Measurements from ENCODE around the gene CALHM6.

CALHM6 gene

GRCh38 chr6:116431964-116432595, 29.1 kb upstream of the CALHM6 start:
- Histone ChIP-seq H3K9me3 (ENCODE audit: control insufficient read depth, insufficient read depth, low read length) (no peaks in the 10 kb centered on the region), H3K4me3 (ENCODE audit: low read depth, low read length) (peak overlapping the region; percentile 38; the same call in 1 of the 2 replicates)

GRCh38 chr6:116433206-116433712, 27.9 kb upstream of the CALHM6 start:
- no peaks in the 10 kb centered on the region for H3K27me3 ChIP-seq (ENCODE audit: control insufficient read depth, insufficient read depth, low read length)
- H3K27ac ChIP-seq (ENCODE audit: low read depth, low read length): no peak overlapping the region
- no peaks in the 10 kb centered on the region for H3K9me3 ChIP-seq (ENCODE audit: control insufficient read depth, insufficient read depth, low read length)
- H3K36me3 ChIP-seq (ENCODE audit: control insufficient read depth, insufficient read depth, low read length): peaks cover 37% of the 10 kb centered on the region
- H3K4me3 ChIP-seq (ENCODE audit: low read depth, low read length): no peak overlapping the region
- no peak overlapping the region for H3K9ac ChIP-seq (ENCODE audit: low read depth, low read length)
- peaks cover 24% of the 10 kb centered on the region for H3K4me1 ChIP-seq (ENCODE audit: control insufficient read depth, insufficient read depth, low read length)

More at GRCh38 chr6:116431964-116432595, 29.1 kb upstream of the CALHM6 start:
- Histone ChIP-seq H3K27ac (ENCODE audit: low read depth, low read length) (peak overlapping the region; percentile 84), H3K27me3 (ENCODE audit: control insufficient read depth, insufficient read depth, low read length) (no peaks in the 10 kb centered on the region), H3K9ac (ENCODE audit: low read depth, low read length) (peak overlapping the region; percentile 23; the same call in 1 of the 2 replicates), H3K36me3 (ENCODE audit: control insufficient read depth, insufficient read depth, low read length) (peaks cover 47% of the 10 kb centered on the region), H3K4me1 (ENCODE audit: control insufficient read depth, insufficient read depth, low read length) (peaks cover 24% of the 10 kb centered on the region)

- Histone ChIP-seq H3K4me3 (ENCODE audit: low read depth, low read length) (no peak overlapping the region), H3K36me3 (ENCODE audit: control insufficient read depth, insufficient read depth, low read length) (peaks cover 28% of the 10 kb centered on the region), H3K9me3 (ENCODE audit: control insufficient read depth, insufficient read depth, low read length) (no peaks in the 10 kb centered on the region), H3K27me3 (ENCODE audit: control insufficient read depth, insufficient read depth, low read length) (no peaks in the 10 kb centered on the region), H3K27ac (ENCODE audit: low read depth, low read length) (no peak overlapping the region), H3K4me1 (ENCODE audit: control insufficient read depth, insufficient read depth, low read length) (peaks cover 33% of the 10 kb centered on the region), H3K9ac (ENCODE audit: low read depth, low read length) (no peak overlapping the region)
Observed at GRCh38 chr6:116434056-116434725, 27.0 kb upstream of the CALHM6 start.

- Histone ChIP-seq H3K9me3 (ENCODE audit: control insufficient read depth, insufficient read depth, low read length) (no peaks in the 10 kb centered on the region), H3K4me3 (ENCODE audit: low read depth, low read length) (no peak overlapping the region), H3K9ac (ENCODE audit: low read depth, low read length) (no peak overlapping the region), H3K36me3 (ENCODE audit: control insufficient read depth, insufficient read depth, low read length) (peaks cover 27% of the 10 kb centered on the region), H3K4me1 (ENCODE audit: control insufficient read depth, insufficient read depth, low read length) (peaks cover 38% of the 10 kb centered on the region), H3K27me3 (ENCODE audit: control insufficient read depth, insufficient read depth, low read length) (no peaks in the 10 kb centered on the region), H3K27ac (ENCODE audit: low read depth, low read length) (no peak overlapping the region)
Observed at GRCh38 chr6:116436586-116436985, 24.6 kb upstream of the CALHM6 start.

- peaks cover 32% of the 10 kb centered on the region for H3K4me1 ChIP-seq (ENCODE audit: control insufficient read depth, insufficient read depth, low read length)
- no peak overlapping the region for H3K9ac ChIP-seq (ENCODE audit: low read depth, low read length)
- H3K36me3 ChIP-seq (ENCODE audit: control insufficient read depth, insufficient read depth, low read length): peaks cover 27% of the 10 kb centered on the region
- H3K27ac ChIP-seq (ENCODE audit: low read depth, low read length): no peak overlapping the region
- H3K27me3 ChIP-seq (ENCODE audit: control insufficient read depth, insufficient read depth, low read length): no peaks in the 10 kb centered on the region
- H3K4me3 ChIP-seq (ENCODE audit: low read depth, low read length): no peak overlapping the region
- no peaks in the 10 kb centered on the region for H3K9me3 ChIP-seq (ENCODE audit: control insufficient read depth, insufficient read depth, low read length)
Observed at GRCh38 chr6:116437656-116438055, 23.5 kb upstream of the CALHM6 start.

- Histone ChIP-seq H3K4me1 (ENCODE audit: control insufficient read depth, insufficient read depth, low read length) (peaks cover 27% of the 10 kb centered on the region), H3K9ac (ENCODE audit: low read depth, low read length) (no peak overlapping the region), H3K27ac (ENCODE audit: low read depth, low read length) (no peak overlapping the region)
Observed at GRCh38 chr6:116438590-116439448, 22.4 kb upstream of the CALHM6 start.

GRCh38 chr6:116439522-116440051, 21.6 kb upstream of the CALHM6 start:
- no peak overlapping the region for H3K9ac ChIP-seq (ENCODE audit: low read depth, low read length)
- peaks cover 29% of the 10 kb centered on the region for H3K4me1 ChIP-seq (ENCODE audit: control insufficient read depth, insufficient read depth, low read length)
- H3K27ac ChIP-seq (ENCODE audit: low read depth, low read length): no peak overlapping the region
- H3K36me3 ChIP-seq (ENCODE audit: control insufficient read depth, insufficient read depth, low read length): peaks cover 20% of the 10 kb centered on the region
- no peaks in the 10 kb centered on the region for H3K27me3 ChIP-seq (ENCODE audit: control insufficient read depth, insufficient read depth, low read length)
- no peaks in the 10 kb centered on the region for H3K9me3 ChIP-seq (ENCODE audit: control insufficient read depth, insufficient read depth, low read length)
- no peak overlapping the region for H3K4me3 ChIP-seq (ENCODE audit: low read depth, low read length)

More at GRCh38 chr6:116438590-116439448, 22.4 kb upstream of the CALHM6 start:
- no peaks in the 10 kb centered on the region for H3K27me3 ChIP-seq (ENCODE audit: control insufficient read depth, insufficient read depth, low read length)
- no peak overlapping the region for H3K4me3 ChIP-seq (ENCODE audit: low read depth, low read length)
- H3K36me3 ChIP-seq (ENCODE audit: control insufficient read depth, insufficient read depth, low read length): peaks cover 23% of the 10 kb centered on the region
- H3K9me3 ChIP-seq (ENCODE audit: control insufficient read depth, insufficient read depth, low read length): no peaks in the 10 kb centered on the region

GRCh38 chr6:116443105-116443504, 18.1 kb upstream of the CALHM6 start:
- Histone ChIP-seq H3K9me3 (ENCODE audit: control insufficient read depth, insufficient read depth, low read length) (no peaks in the 10 kb centered on the region), H3K4me3 (ENCODE audit: low read depth, low read length) (no peak overlapping the region), H3K4me1 (ENCODE audit: control insufficient read depth, insufficient read depth, low read length) (peaks cover 29% of the 10 kb centered on the region), H3K9ac (ENCODE audit: low read depth, low read length) (no peak overlapping the region), H3K27ac (ENCODE audit: low read depth, low read length) (no peak overlapping the region), H3K27me3 (ENCODE audit: control insufficient read depth, insufficient read depth, low read length) (no peaks in the 10 kb centered on the region), H3K36me3 (ENCODE audit: control insufficient read depth, insufficient read depth, low read length) (no peaks in the 10 kb centered on the region)

GRCh38 chr6:116444092-116444491, 17.1 kb upstream of the CALHM6 start:
- Histone ChIP-seq H3K4me1 (ENCODE audit: control insufficient read depth, insufficient read depth, low read length) (peaks cover 22% of the 10 kb centered on the region), H3K4me3 (ENCODE audit: low read depth, low read length) (no peak overlapping the region), H3K36me3 (ENCODE audit: control insufficient read depth, insufficient read depth, low read length) (no peaks in the 10 kb centered on the region), H3K9me3 (ENCODE audit: control insufficient read depth, insufficient read depth, low read length) (no peaks in the 10 kb centered on the region), H3K27me3 (ENCODE audit: control insufficient read depth, insufficient read depth, low read length) (no peaks in the 10 kb centered on the region), H3K27ac (ENCODE audit: low read depth, low read length) (no peak overlapping the region), H3K9ac (ENCODE audit: low read depth, low read length) (no peak overlapping the region)

- no peak overlapping the region for H3K4me3 ChIP-seq (ENCODE audit: low read depth, low read length)
- peaks cover 17% of the 10 kb centered on the region for H3K4me1 ChIP-seq (ENCODE audit: control insufficient read depth, insufficient read depth, low read length)
- no peaks in the 10 kb centered on the region for H3K27me3 ChIP-seq (ENCODE audit: control insufficient read depth, insufficient read depth, low read length)
- H3K27ac ChIP-seq (ENCODE audit: low read depth, low read length): no peak overlapping the region
- no peak overlapping the region for H3K9ac ChIP-seq (ENCODE audit: low read depth, low read length)
- no peaks in the 10 kb centered on the region for H3K9me3 ChIP-seq (ENCODE audit: control insufficient read depth, insufficient read depth, low read length)
- H3K36me3 ChIP-seq (ENCODE audit: control insufficient read depth, insufficient read depth, low read length): no peaks in the 10 kb centered on the region
Observed at GRCh38 chr6:116444575-116444974, 16.6 kb upstream of the CALHM6 start.
